HL-60/S4 (cell line): ENCODE measurements around the gene MZB1.
"Not testable (repeated sequence)": the region's sequence is repeated elsewhere in the genome, so short reads cannot be mapped to it uniquely, and the experiment has no call there.

Experiments used
- in situ Hi-C: fragments of 300-500 bp; cut with MboI; formaldehyde crosslinking; loops from 2 replicates; pipeline ENCODE4 v1.14.3; 2022; ENCODE audit warnings: low sequenced_read_pairs

Gene MZB1

GRCh38 chr5:139392678-139393496 is 3.2 kb upstream of the MZB1 start:
- in situ Hi-C loops, result no loop called here

- in situ Hi-C loops, result no loop called here
Observed at GRCh38 chr5:139392324-139392677, 2.6 kb upstream of the MZB1 start.

- in situ Hi-C loops, result no loop called here
Observed at GRCh38 chr5:139391570-139392323, 2.0 kb upstream of the MZB1 start.

- in situ Hi-C loops, result no loop called here
Observed at GRCh38 chr5:139390639-139391569, 1.2 kb upstream of the MZB1 start.

GRCh38 chr5:139388198-139388821 is 1.4 kb downstream of the MZB1 start:
- in situ Hi-C loops, result no loop called here

- in situ Hi-C loops, result no loop called here
Observed at GRCh38 chr5:139387611-139388197, 2.0 kb downstream of the MZB1 start.

- in situ Hi-C loops, result not testable (repeated sequence)
Observed at GRCh38 chr5:139386956-139387355, 2.8 kb downstream of the MZB1 start.

- in situ Hi-C loops, result no loop called here
Observed at GRCh38 chr5:139386050-139386438, 3.7 kb downstream of the MZB1 start.

- in situ Hi-C loops, result no loop called here
Observed at GRCh38 chr5:139385061-139386049, 4.4 kb downstream of the MZB1 start.

- in situ Hi-C loops, result no loop called here
Observed at GRCh38 chr5:139384591-139385051, 5.1 kb downstream of the MZB1 start.

GRCh38 chr5:139383993-139384590 is 5.6 kb downstream of the MZB1 start:
- in situ Hi-C loops, result no loop called here

GRCh38 chr5:139383275-139383992 is 6.3 kb downstream of the MZB1 start, which contains the start of gene SLC23A1:
Gene SLC23A1 (minus strand): TSS chr5:139383297. CDS start chr5:139383253, 44 bp downstream.
- in situ Hi-C loops, result no loop called here

- in situ Hi-C loops, result no loop called here
Observed at GRCh38 chr5:139382807-139383206, 6.9 kb downstream of the MZB1 start.

- in situ Hi-C loops, result no loop called here
Observed at GRCh38 chr5:139381837-139382761, 7.6 kb downstream of the MZB1 start.

GRCh38 chr5:139379626-139380449 is 9.9 kb downstream of the MZB1 start:
- in situ Hi-C loops, result no loop called here

- in situ Hi-C loops, result no loop called here
Observed at GRCh38 chr5:139378941-139379361, 10.8 kb downstream of the MZB1 start.
